HL-60 (cell line): Measurements from ENCODE around the gene DLL3.

ENCODE experiments used
- CTCF ChIP-seq: IDR thresholded peaks from one replicate; pipeline ENCODE4 v1.5.1; 2011; ENCODE audit warnings: low read length, control low read depth, inconsistent platforms; ENCODE audit not compliant: insufficient read depth
- GABPA ChIP-seq: IDR thresholded peaks from 2 replicates; pipeline ENCODE4 v1.6.1; 2012; ENCODE audit warnings: low read depth
- POLR2AphosphoS5 ChIP-seq: IDR thresholded peaks from 2 replicates; pipeline ENCODE4 v1.6.1; 2012; ENCODE audit warnings: low read depth
- REST ChIP-seq: IDR thresholded peaks from 2 replicates; pipeline ENCODE4 v1.6.1; 2012; ENCODE audit warnings: low read depth; ENCODE audit not compliant: insufficient replicate concordance
- SPI1 ChIP-seq: IDR thresholded peaks from 2 replicates; pipeline ENCODE4 v1.6.1; 2012; ENCODE audit warnings: low read depth, mild to moderate bottlenecking, borderline replicate concordance

- no peak for TF ChIP-seq CTCF
- no peak for TF ChIP-seq POLR2AphosphoS5
- TF ChIP-seq GABPA = no peak
- TF ChIP-seq REST = no peak
- TF ChIP-seq SPI1 = no peak
These were observed 43.5 kb downstream of the DLL3 start for GRCh38 chr19:39542206-39542605.
